Skeletal muscle satellite cell (primary cell): Measurements from ENCODE around the gene ADGRV1.
"Not testable (repeated sequence)": the region's sequence is repeated elsewhere in the genome, so short reads cannot be mapped to it uniquely, and the experiment has no call there.

Experiments used
- H3K27me3 ChIP-seq: 2 replicates; pipeline ENCODE4 v1.7.0; 2013; ENCODE audit warnings: low read length; ENCODE audit not compliant: control insufficient read depth, insufficient read depth
- H3K36me3 ChIP-seq: 2 replicates; pipeline ENCODE4 v1.7.0; 2013; ENCODE audit warnings: mild to moderate bottlenecking, control low read depth, low read length; ENCODE audit not compliant: insufficient read depth
- H3K4me1 ChIP-seq: 2 replicates; pipeline ENCODE4 v1.7.0; 2013; ENCODE audit warnings: low read length; ENCODE audit not compliant: control insufficient read depth, insufficient read depth
- H3K4me2 ChIP-seq: 2 replicates; pipeline ENCODE4 v1.7.0; 2013; ENCODE audit warnings: mild to moderate bottlenecking, low read length
- H3K4me3 ChIP-seq: 2 replicates; pipeline ENCODE4 v1.7.0; 2013; ENCODE audit warnings: low read length
- H3K9ac ChIP-seq: 2 replicates; pipeline ENCODE4 v1.7.0; 2013; ENCODE audit warnings: mild to moderate bottlenecking, low read depth, low read length, moderate library complexity
- H3K9me3 ChIP-seq: replicated peaks from 2 replicates; pipeline ENCODE4 v1.7.0; 2013; ENCODE audit warnings: mild to moderate bottlenecking, control low read depth, low read length

ADGRV1 gene

GRCh38 chr5:90843443-90843842 is 284.8 kb downstream of the ADGRV1 start:
- Histone ChIP-seq H3K9me3 (no peaks in the 10 kb centered on the region), H3K36me3 (no peaks in the 10 kb centered on the region), H3K4me1 (no peaks in the 10 kb centered on the region), H3K9ac (no peak overlapping the region), H3K4me2 (no peak overlapping the region), H3K4me3 (no peak overlapping the region), H3K27me3 (peaks cover 3% of the 10 kb centered on the region)

GRCh38 chr5:90844931-90845330 is 286.3 kb downstream of the ADGRV1 start:
- H3K27me3 ChIP-seq = no peaks in the 10 kb centered on the region
- H3K4me1 ChIP-seq = no peaks in the 10 kb centered on the region
- no peak overlapping the region for H3K9ac ChIP-seq
- no peaks in the 10 kb centered on the region for H3K36me3 ChIP-seq
- H3K4me2 ChIP-seq = no peak overlapping the region
- no peaks in the 10 kb centered on the region for H3K9me3 ChIP-seq
- H3K4me3 ChIP-seq = no peak overlapping the region

GRCh38 chr5:90845723-90846554 is 287.3 kb downstream of the ADGRV1 start:
- Histone ChIP-seq H3K9me3 (no peaks in the 10 kb centered on the region), H3K4me2 (no peak overlapping the region), H3K4me1 (no peaks in the 10 kb centered on the region), H3K9ac (no peak overlapping the region), H3K27me3 (no peaks in the 10 kb centered on the region), H3K36me3 (no peaks in the 10 kb centered on the region), H3K4me3 (no peak overlapping the region)

DNA sequence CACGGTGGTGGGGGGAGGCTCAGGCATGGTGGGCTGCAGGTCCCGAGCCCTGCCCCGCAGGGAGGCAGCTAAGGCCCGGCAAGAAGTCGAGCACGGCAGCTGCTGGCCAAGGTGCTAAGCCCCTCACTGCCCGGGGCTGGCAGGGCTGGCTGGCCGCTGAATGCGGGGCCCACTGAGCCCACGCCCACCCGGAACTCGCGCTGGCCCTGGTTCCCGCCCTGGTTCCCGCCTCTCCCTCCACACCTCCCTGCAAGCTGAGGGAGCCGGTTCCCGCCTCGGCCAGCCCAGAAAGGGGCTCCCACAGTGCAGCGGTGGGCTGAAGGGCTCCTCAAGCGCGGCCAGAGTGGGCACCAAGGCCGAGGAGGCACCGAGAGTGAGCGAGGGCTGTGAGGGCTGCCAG is 289.0 kb downstream of the ADGRV1 start:
- H3K9me3 ChIP-seq, H3K9ac ChIP-seq, H3K4me2 ChIP-seq, H3K27me3 ChIP-seq, H3K4me1 ChIP-seq, H3K4me3 ChIP-seq, H3K36me3 ChIP-seq: not testable (repeated sequence)

- Histone ChIP-seq H3K9me3 (no peaks in the 10 kb centered on the region), H3K4me3 (no peak overlapping the region), H3K36me3 (no peaks in the 10 kb centered on the region), H3K4me1 (no peaks in the 10 kb centered on the region), H3K4me2 (no peak overlapping the region), H3K27me3 (no peaks in the 10 kb centered on the region), H3K9ac (no peak overlapping the region)
Measured at GRCh38 chr5:90849939-90850338, 291.3 kb downstream of the ADGRV1 start.

- Histone ChIP-seq H3K9me3 (no peaks in the 10 kb centered on the region), H3K4me1 (no peaks in the 10 kb centered on the region), H3K4me3 (no peak overlapping the region), H3K4me2 (no peak overlapping the region), H3K9ac (no peak overlapping the region), H3K36me3 (no peaks in the 10 kb centered on the region), H3K27me3 (no peaks in the 10 kb centered on the region)
Measured at GRCh38 chr5:90852531-90852930, 293.9 kb downstream of the ADGRV1 start.

DNA sequence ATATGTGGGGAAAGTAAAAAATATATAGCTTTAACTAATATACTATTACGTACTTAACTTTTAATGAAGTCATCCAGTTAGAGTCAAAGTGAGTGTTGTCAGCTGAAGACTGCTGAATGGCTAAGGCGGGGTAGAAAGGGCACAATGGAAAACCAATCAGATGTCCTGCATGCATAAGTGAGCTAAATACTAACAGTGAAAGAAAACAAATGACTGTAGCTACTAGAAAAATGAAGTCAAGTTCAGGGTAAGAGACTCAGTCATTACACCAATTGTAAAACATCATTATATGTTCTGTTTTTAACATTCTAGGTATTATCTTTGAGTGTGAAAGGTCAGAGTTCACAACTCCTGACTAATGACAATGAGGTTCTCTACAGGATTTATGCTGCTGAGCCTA is 295.2 kb downstream of the ADGRV1 start:
- no peaks in the 10 kb centered on the region for H3K27me3 ChIP-seq
- H3K36me3 ChIP-seq = no peaks in the 10 kb centered on the region
- no peaks in the 10 kb centered on the region for H3K9me3 ChIP-seq
- no peaks in the 10 kb centered on the region for H3K4me1 ChIP-seq
- H3K4me3 ChIP-seq = no peak overlapping the region
- no peak overlapping the region for H3K9ac ChIP-seq
- H3K4me2 ChIP-seq = no peak overlapping the region

DNA sequence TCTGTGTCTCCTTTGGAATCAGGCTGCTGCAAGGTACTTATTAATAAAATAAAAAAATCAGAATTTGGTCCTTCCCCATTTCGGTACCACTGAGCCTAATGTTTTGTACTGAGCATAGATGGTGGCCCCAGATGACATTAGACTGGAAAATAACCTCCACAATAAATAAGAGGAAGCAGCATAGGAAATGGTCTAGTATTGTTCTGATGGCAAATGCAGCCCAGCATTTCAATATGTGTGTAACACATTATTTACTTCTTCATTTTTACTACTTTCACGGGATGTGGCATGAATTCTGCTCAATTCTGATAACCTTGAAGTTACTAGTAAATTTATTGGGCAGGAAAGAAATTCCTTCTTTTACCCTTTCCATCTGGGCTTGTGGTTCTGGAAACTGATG is 295.6 kb downstream of the ADGRV1 start:
- Histone ChIP-seq H3K9ac (no peak overlapping the region), H3K4me2 (no peak overlapping the region), H3K27me3 (no peaks in the 10 kb centered on the region), H3K4me1 (no peaks in the 10 kb centered on the region), H3K4me3 (no peak overlapping the region), H3K9me3 (no peaks in the 10 kb centered on the region), H3K36me3 (no peaks in the 10 kb centered on the region)

GRCh38 chr5:90855296-90856010 is 296.9 kb downstream of the ADGRV1 start:
- H3K4me2 ChIP-seq = no peak overlapping the region
- H3K9me3 ChIP-seq = no peaks in the 10 kb centered on the region
- no peaks in the 10 kb centered on the region for H3K36me3 ChIP-seq
- no peak overlapping the region for H3K9ac ChIP-seq
- H3K4me3 ChIP-seq = no peak overlapping the region
- H3K27me3 ChIP-seq = no peaks in the 10 kb centered on the region
- no peaks in the 10 kb centered on the region for H3K4me1 ChIP-seq

- no peak overlapping the region for H3K9ac ChIP-seq
- no peaks in the 10 kb centered on the region for H3K36me3 ChIP-seq
Measured at GRCh38 chr5:90861843-90862586, 303.4 kb downstream of the ADGRV1 start.

DNA sequence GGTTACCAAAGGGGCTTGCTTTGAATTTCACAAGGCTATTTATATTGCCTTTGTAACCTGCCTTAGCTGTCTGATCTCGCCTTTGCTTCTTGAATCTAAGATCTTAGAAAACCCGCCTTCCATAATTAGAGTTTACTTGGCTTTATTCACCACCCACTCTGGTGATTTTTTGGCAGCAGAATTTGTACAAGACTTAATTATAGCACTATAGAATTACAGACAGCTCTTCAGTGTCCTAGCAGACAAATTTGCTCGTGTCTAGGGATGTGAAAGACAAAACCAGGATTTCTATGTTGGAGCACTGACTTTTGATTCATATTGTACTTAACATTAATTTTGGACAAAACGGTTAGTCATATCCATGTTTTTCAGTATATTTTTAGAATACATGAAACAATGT is 306.6 kb downstream of the ADGRV1 start:
- Histone ChIP-seq H3K4me1 (no peaks in the 10 kb centered on the region), H3K27me3 (no peaks in the 10 kb centered on the region), H3K36me3 (no peaks in the 10 kb centered on the region), H3K4me3 (no peak overlapping the region), H3K4me2 (no peak overlapping the region), H3K9ac (no peak overlapping the region), H3K9me3 (no peaks in the 10 kb centered on the region)

More at GRCh38 chr5:90861843-90862586, 303.4 kb downstream of the ADGRV1 start:
- Histone ChIP-seq H3K9me3 (no peaks in the 10 kb centered on the region), H3K4me3 (no peak overlapping the region), H3K4me2 (no peak overlapping the region), H3K27me3 (no peaks in the 10 kb centered on the region), H3K4me1 (no peaks in the 10 kb centered on the region)
